Stimulated activated CD4-positive, alpha-beta T cell treated with anti-CD3 and anti-CD28 coated beads, Interleukin-2, amount 100 ng/mL, for 48 hours (primary cell): ENCODE data around the gene GNAI3.
"Not testable (repeated sequence)": the region's sequence is repeated elsewhere in the genome, so short reads cannot be mapped to it uniquely, and the experiment has no call there.

Source experiments
- DNase-seq, 2 donors: peaks; one replicate each; pipeline ENCODE4 v3.0.0-alpha.2; 2020

Gene GNAI3

DNA sequence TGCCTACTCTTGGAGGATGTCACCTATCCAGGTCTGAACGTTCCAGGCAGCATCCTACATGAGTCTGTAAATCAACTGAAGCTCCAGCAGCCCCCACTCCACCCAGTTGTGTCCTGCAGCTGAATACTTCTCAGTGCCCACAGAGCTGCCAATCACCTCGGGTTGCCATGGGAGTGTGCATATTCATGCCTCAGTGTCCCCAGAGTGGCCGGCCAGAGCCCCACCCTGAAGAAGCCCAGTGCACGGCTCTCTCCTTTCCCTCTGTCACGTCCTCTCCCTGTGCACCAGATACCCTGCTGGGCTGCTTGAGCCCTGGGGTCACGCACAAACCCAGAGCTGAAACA, 91.4 kb downstream of the GNAI3 start:
- DNase-seq = no peak

DNA sequence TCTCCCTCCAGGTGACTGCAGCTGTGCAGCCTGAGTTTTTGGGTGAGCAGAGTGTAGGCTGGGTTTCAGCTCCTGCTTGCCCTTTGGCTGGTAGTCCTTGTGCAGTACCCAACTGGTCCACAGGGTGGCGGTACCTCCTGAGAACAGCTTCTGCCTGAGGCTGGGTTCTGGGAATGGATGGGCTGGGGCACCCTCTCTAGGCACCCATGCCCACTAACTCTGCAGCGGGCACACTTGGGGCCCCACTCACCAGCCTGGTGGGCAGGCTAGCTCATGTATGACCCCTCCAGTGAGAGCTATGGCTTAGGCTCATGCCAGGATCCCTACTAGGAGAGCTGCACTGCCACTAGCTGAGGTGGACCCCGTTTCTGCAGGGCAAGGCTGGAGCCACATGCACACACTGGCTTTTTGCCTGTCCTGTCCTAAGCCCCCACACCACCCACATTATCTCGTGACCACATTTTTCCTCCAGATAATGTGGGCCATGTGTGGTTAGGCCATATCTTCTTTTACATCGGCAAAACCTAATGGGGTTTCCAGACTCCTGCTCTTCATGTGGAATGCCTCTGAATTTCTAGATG, 92.0 kb downstream of the GNAI3 start:
- DNase-seq = peak; percentile 97 to 98

DNA sequence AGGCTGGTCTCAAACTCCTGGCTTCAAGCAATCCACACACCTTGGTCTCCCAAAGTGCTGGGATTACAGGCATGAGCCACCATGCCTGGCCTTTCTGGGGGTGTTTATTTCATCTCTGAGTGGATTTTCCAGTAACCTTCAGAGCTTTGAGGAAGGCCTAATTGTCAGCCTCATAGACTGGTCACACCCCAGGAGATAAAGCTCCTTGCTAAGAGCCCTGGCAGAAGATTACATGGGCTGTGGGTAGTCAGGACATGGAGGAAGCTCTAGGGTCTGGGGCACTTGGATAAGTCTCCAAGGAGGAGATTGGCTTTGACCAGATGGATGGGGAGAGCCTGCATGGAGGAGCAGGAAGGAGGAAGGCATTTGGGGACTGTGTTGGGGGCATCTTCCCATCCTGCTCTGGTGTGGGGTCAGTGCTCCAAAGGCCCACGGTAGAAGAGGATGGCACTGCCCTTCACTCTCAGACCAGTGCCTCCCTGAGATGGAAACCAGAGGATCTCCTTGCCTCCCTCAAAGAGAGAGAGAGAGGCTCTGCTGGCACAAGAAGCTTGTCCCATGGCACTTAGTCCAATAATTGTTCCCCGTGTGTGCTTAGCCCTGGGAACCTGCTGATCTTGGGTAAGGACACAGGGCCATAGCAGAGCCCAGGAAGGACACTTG, 92.8 kb downstream of the GNAI3 start:
- no peak for DNase-seq

DNA sequence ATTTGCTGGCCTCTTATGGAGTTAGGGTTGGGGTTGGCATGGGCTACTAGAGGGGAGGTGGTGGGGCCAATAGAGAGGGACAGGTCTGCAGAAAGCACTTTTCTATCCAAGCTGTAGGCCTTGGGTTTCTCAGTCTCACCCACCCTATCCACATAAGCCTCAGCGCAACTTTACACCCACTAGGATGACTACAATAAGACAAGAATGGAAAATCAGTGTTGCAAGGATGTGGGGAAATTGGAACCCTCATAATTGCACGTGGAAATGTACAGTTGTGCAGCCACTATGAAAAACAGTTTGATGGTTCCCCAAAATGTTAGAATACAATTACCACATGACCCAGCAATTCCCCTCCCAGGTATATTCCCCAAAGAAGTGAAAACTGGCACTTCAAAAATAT, 93.4 kb downstream of the GNAI3 start:
- no peak for DNase-seq

DNA sequence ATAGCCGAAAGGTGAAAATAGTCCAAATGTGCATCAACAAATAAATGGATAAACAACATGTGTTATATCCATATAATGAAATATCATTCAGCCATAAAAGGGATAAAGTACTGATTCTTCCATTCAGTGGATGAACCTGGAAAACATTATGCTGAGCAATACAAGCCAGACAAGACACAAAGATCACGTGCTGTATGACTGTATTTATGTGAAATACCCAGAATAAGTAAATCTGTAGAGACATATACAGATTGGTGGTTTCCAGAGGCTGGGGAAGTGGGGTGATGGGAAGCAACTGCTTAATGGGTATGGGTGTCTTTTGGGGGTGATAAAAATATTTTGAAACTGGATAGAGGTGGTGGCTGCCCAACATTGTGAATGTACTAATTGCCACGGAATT, 94.2 kb downstream of the GNAI3 start:
- DNase-seq = no peak

DNA sequence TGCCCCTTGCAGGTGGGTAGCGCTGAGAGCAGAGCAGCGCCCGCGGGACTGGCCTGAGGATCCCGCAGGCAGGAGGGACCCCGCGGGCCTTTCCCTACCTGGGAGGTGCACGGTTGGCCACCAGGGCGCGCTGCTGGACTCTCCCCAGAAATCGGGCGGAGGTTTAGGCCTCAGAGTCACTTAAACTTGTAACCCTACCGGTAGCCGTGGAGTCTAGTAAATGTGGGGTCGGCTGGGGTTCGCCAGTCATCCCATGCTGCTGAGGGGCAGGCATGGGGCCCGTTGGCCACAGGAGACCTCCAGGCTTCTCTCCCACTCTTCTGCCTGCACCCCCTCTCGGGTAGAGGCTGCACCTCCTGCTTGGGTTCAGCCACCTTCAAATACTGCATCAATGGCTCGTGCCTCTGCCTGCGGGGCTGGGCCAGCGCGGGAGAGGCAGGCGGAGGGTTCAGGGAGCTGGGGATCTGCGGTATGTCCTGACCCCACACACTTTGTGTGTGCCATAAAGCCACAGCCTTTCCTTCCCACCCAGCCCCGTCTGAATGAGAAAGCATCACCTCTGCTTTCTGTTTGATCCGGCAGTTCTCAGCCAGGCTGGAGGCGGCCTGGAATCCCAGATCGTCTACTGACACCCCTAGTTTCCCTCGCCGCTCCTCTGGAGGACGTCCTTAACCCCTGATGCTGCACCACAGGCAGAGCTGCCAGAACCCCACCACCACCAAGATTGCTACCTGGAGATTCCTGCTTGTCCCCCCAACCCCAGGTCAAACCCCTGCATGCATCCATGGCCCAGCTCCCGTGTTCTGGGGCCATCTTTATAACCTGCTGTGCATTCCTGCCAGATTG, 95.2 kb downstream of the GNAI3 start:
- DNase-seq = peak; percentile 91 to 95

DNA sequence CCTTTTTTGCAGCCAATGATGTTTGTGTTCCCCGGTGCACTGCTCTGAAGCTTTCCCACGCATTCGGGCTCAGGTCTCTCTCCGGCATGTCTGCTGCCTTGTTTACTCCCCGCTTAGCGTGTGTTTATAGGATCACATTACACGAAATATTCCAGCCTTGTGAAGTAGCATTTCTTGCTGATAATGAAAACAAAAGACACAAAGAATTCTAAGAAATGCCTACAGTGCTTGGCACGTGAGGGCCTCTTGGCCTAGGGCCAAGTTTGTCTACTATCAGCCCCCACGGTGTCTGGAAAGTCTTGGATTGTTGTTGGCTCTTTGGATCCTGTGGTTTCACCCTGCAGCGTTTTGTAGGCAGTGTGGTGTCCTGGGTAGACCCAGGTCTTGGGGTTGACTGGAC, 96.3 kb downstream of the GNAI3 start:
- DNase-seq = no peak

DNA sequence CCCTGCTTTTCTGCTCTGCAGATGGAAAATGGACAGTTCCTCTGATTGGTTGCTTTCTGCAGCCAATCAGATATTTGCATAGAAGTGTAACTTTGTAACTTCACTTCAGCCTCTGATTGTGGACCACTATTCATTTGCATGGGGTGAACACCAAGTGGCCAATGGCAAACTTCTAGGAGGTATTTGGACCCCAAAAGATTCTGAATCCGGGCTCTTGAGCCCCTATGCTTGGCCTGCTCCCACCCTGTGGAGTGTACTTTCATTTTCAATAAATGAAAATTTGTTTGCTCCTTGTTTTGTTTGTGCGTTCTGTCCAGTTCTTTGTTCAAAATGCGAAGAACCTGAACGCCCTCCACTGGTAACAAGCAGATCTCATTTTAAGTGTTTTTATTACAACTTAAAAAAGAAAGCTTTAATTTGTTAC, 101.1 kb downstream of the GNAI3 start:
- DNase-seq = no peak

DNA sequence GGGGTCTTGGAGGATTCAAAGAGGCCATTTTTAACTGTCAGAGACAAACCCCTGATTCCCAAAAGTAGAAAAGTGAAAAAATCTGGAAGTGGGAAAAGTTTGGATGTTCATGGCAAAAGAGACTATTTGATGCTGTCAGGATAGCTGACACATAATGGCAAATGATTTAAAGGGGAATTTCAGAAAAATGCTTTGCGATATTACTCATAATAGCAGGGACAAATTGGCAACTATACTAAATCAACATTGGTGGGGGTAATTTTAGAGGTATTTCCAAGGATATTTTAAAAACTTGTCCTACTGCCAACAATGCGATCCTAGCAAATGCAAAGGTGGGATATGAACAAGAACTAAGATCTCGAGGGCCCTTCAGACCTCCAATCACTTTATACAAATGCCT, 102.2 kb downstream of the GNAI3 start:
- no peak for DNase-seq

DNA sequence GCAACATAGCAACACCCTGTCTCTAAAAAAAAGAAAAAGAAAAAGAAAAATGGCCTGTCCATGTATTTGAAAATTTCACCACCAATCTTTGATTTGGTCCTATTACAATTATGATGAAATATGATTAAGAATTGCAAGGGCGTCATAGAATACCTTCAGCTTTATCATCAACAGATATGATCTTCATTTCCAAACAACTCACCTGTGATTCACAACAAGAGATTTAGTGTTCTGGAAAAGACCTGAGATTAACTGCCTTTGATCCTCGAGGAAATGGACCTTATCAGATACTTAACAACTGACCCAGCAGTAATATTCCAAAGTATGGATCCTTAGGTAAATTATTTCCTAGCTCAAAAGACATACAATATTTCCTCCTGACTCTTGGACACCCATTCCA, 104.0 kb downstream of the GNAI3 start:
- DNase-seq = no peak

DNA sequence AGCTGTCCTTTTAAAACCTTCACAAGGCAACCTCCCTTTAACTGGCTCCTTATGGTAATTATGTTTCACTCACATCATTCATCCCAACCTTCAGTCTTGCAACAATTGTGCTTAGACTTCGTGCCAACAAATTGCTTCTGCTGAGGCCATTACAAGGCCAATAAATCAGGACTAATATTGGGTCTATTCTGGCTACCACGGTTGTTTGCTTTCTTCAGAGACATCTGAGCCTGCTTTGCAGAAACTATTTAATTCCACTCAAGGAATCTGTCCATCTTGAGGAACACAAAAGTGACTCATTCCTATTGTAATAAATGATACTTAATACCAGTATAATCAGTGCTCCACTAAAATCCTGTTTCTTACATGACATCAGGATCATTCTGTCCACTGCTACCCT, 104.9 kb downstream of the GNAI3 start:
- no peak for DNase-seq

DNA sequence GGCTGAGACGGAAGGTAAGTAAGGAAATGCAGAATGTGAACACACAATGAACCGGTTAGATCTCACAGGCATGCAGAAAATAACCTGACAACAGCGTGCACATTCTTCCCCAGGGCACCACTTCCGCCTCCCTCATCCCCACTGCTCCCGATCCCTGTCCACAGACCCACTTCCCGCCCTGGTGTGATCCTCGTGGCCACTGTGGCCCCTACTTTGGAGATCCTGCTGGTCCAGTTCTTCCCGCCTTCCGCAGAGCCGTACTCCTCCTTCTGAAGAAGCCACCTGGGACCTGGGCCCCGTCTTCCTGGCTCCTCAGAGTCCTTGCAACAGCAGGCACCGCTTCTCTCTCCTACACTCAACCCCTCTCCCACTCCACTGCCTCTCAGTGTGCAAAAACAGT, 106.1 kb downstream of the GNAI3 start:
- DNase-seq = no peak

DNA sequence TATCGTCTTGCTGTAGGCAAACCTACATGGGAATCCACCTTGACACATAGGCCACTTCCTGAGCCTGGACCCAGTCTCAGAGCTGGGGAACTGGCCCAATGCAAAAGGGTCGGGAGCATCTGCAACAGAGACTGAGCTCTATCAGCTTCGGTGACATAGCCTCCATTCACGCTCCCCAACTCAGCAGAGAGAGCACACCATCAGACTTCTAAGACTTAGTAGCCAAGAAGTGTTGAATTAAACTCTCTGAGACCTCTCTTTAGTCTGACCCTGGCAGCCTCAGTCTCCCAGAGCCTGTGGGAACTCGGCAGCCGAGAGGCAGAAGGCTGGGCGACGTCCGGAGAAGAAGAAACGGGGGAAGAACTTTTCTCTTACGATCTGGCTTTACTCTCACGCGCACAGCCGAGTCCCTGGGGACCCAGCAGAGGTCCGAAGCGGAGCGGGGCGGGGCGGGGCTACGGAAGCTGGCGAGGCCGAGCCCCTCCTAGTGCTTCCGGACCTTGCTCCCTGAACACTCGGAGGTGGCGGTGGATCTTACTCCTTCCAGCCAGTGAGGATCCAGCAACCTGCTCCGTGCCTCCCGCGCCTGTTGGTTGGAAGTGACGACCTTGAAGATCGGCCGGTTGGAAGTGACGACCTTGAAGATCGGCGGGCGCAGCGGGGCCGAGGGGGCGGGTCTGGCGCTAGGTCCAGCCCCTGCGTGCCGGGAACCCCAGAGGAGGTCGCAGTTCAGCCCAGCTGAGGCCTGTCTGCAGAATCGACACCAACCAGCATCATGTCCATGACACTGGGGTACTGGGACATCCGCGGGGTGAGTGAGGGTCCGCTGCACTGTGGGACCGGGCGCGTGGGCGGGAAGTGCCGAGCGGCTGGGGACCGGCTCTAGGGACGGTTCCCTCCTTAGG, 107.5 kb downstream of the GNAI3 start, which contains the start of gene GSTM4:
Gene GSTM4, plus strand, starts transcription at position 485 of the 905 bp plus-strand sequence. Its CDS starts 291 bp downstream, at position 776.
- peak; percentile 60 to 69 for DNase-seq

DNA sequence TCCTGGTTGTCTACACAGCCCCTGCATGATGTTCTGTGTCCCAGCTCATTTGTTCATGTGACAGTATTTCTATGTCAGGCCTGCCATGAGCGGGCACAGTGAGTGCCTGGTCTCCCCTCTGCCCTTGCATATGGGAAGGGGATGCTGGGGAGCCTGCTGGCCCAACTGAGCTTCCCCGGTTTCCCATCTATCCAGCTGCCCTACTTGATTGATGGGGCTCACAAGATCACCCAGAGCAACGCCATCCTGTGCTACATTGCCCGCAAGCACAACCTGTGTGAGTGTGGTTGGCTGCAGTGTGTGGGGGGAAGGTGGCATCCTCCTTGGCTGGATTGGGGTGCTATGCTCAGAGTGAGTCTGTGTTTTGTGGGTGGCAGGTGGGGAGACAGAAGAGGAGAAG, 109.0 kb downstream of the GNAI3 start:
- no peak for DNase-seq

DNA sequence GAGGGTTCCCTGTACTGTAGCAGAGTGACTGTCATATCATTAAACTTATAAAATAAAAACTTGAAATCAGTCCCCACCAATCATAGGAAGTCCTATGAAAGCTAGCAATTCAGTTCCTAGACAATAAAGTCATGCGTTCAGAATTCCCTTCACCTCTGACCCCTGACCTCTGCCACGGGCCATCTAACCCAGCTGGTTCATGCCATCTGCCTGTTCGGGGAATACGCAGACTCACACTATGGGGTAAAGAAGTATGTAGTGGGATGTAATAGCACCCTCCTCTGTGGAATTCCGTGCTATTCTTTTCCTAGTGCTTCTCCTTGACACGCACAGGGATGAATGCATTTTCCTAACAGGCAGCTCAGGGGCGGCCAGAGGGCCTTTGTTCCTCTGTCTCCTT, 109.6 kb downstream of the GNAI3 start:
- no peak for DNase-seq

DNA sequence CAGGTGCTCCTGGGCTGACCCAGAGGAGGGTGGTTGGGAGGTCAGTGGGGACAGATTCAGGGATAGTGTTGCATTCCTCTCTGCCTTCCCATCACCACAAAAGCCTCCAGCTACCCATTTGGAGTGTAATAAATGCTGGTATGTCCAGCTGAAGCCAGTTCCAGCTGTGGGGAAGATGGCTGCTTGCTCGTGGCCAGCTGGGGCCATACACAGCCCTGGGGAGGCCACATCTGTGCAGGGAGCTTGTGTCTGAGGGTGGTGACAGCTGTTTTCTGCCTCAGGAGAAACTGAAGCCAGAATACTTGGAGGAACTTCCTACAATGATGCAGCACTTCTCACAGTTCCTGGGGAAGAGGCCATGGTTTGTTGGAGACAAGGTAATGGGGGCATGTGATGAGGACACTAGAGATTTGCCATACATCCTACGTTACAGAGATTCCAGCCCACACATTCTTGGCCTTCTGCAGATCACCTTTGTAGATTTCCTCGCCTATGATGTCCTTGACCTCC, 110.2 kb downstream of the GNAI3 start:
- no peak for DNase-seq

DNA sequence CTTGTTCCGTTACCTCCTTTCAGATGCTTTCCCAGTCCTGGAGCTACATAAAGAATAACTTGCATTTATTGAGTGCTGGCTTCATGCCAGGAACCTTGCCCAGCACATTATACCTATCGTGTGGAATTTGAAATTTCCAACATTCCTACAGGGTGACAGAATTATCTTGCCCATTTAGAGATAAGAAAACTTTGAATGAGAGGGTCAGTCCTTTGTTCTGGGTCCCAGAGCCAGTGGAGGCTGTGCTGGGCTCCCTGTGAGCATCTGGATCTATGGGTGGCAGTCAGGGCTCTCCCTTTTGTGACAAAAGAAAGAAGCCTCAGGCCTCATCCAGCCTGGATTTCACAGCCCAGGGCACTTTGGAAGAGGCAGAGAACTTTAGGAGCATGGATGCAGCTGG, 110.7 kb downstream of the GNAI3 start:
- no peak for DNase-seq

DNA sequence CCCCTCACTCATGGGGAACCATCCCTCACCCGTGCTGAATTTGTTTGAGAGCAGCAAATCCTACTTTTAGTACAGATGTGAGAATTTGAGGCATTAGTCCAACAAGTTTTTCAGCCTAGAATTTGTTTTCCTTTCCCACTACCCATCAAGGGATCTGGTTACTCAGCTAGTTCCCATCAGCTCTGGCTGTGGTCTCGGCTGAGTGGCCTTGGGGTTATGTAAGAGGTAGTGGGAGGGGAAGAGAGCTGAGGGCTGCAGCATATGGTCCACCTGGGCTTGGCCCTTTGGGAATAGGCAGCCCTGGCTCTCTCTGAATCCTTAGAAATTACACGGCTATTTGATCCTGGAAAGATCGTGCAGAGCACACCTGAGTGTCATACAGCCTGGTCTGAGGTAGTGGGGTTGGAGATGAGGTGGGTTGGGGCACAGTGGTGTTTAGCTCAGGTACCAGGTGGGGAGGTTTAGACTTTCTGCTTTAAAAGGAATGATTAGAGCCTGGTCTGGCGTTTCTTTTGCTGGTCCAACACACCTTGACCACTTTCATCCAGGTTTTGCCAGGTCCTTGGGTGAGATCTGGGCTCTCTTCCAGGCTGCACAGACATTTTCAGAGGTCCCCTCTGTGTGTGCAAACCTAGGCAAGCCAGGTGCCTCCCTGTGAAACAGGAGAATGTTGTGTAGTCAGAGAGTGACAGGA, 111.7 kb downstream of the GNAI3 start:
- DNase-seq = no peak

DNA sequence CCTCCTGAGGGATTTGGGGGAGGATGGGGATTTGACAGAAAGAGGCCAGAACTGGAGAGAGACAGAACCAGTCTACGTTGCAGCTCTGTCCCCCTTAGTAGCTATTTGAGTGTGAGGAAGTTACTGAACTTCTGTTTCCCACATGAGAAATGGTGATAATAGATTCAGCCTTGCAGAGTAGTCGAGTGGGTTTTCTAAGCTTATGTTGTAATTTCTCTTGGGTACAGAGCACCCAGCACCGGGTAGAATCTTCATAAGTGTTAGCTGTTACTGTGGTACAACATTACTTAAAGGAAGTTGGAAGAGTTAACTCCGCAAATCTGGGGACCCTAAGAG, 112.2 kb downstream of the GNAI3 start:
- DNase-seq = not testable (repeated sequence)

DNA sequence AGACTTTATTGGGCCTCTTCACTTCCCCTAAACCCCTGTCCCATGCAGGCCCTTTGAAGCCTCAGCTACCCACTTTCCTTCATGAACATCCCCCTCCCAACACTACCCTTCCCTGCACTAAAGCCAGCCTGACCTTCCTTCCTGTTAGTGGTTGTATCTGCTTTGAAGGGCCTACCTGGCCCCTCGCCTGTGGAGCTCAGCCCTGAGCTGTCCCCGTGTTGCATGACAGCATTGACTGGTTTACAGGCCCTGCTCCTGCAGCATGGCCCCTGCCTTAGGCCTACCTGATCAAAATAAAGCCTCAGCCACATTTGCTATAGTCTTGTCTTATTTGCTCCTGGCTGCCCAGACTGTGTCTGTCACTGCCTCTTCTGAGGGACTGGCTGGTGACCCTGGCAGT, 113.0 kb downstream of the GNAI3 start:
- DNase-seq = no peak

DNA sequence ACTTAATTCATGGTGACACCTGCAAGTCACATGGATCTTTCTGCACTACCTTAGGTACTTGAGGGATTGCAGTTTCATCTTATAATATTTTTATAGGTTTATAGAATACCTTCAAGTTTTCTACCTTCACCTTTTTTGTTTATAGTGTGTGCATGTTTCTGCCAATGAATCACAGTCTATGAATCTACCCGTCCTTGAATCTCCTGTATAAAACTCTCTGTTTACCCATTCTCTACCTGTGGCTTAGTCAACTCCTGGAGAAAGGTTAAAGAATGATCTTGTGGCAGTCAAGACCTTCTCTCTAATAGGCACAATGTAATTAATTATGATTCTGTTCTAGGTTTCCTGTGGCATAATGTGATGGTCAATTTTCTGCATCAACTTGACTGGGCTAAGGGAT, 116.3 kb downstream of the GNAI3 start:
- DNase-seq = no peak

DNA sequence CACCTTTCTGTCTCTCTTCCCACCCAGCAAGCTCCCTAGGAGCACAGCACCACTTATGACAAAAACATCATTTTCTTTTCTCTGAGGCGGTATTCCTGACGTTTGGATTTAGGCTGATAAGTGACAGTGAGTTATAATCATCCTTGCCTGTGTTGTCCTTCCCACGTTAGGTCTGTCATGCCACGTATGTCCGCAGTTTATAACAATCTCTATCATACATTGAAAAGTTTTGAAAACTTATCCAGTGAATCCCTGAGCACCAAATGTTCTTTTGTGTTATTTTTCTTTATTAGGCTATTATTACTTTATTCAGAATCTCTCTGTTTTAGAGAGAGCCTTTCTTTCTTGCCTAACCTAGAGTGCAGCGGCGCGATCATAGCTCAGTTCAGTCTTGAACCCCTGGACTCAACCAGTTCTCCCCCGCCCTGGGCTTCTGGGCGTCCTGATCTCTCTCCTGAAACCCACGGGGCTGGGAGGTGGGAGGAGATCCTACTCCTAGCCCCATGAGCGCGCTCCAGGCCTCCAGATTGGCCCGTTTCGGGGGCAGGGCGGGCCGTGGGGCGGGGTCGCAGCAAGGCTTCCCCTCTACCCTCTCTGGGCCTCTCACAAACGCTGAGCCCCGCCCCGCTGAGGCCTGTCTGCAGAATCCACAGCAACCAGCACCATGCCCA, 119.2 kb downstream of the GNAI3 start, which contains the start of gene GSTM2:
Gene GSTM2, plus strand, starts transcription at position 606 of the 671 bp plus-strand sequence. Its CDS starts 59 bp downstream, at position 665.
- DNase-seq = peak; percentile 79
